Caki2 (cell line): Measurements from ENCODE around the gene C10orf88. TPM values are rescaled to one million over a fixed set of nuclear protein-coding genes. Genes with fewer than 3 reads are reported as not detected.

Experiments used
- DNase-seq: peaks from one replicate; pipeline ENCODE4 v3.0.0-alpha.2; 2015; ENCODE audit warnings: low read depth
- in situ Hi-C: cut with HindIII; loops from 2 replicates; pipeline ENCODE4 v1.10.0; 2016; ENCODE audit warnings: low sequenced_read_pairs, low pct_unique_long_range_greater_than_20kb, mixed read lengths
- total RNA-seq: library from RNA; depleted of rRNA; stranded (reverse); fragments of >200 nt; shearing (Covaris generic); gene quantifications from 2 replicates; pipeline ENCODE4 v1.2.3, GENCODE V29; 2014; ENCODE audit warnings: low replicate concordance; rRNA removed

The C10orf88 gene
- 1.3 and 2.4 TPM in 2 replicates for total RNA-seq

- DNase-seq = peak; percentile 97
- in situ Hi-C loops = no loop called here
Observed at GRCh38 chr10:122953902-122954730, at the start of gene C10orf88. Gene C10orf88, minus strand, starts transcription at chr10:122954227. Its CDS starts 49 bp downstream, at chr10:122954178.

GRCh38 chr10:123001370-123001769 is 47.3 kb upstream of the C10orf88 start:
- DNase-seq = no peak
- in situ Hi-C loops = no loop called here

- DNase-seq = no peak
- in situ Hi-C loops = no loop called here
Observed at GRCh38 chr10:123000155-123000554, 46.1 kb upstream of the C10orf88 start.

GRCh38 chr10:122999347-122999746 is 45.3 kb upstream of the C10orf88 start:
- in situ Hi-C loops = no loop called here
- DNase-seq = no peak

- no peak for DNase-seq
- in situ Hi-C loops = no loop called here
Observed at GRCh38 chr10:122998934-122999333, 44.9 kb upstream of the C10orf88 start.

GRCh38 chr10:122998360-122998917 is 44.4 kb upstream of the C10orf88 start:
- no peak for DNase-seq
- in situ Hi-C loops = no loop called here

- in situ Hi-C loops = no loop called here
Observed at GRCh38 chr10:122997864-122998263, 43.8 kb upstream of the C10orf88 start.

GRCh38 chr10:122995936-122996335 is 41.9 kb upstream of the C10orf88 start:
- no peak for DNase-seq
- in situ Hi-C loops = no loop called here

More at GRCh38 chr10:122997864-122998263, 43.8 kb upstream of the C10orf88 start:
- DNase-seq = no peak

GRCh38 chr10:122993797-122994336 is 39.8 kb upstream of the C10orf88 start:
- in situ Hi-C loops = no loop called here
- no peak for DNase-seq

- DNase-seq = no peak
- in situ Hi-C loops = no loop called here
Observed at GRCh38 chr10:122992031-122992585, 38.1 kb upstream of the C10orf88 start.

- in situ Hi-C loops = no loop called here
- no peak for DNase-seq
Observed at GRCh38 chr10:122990278-122990677, 36.3 kb upstream of the C10orf88 start.

GRCh38 chr10:122988501-122988900 is 34.5 kb upstream of the C10orf88 start:
- no peak for DNase-seq
- in situ Hi-C loops = no loop called here

- in situ Hi-C loops = no loop called here
- DNase-seq = no peak
Observed at GRCh38 chr10:122986335-122986734, 32.3 kb upstream of the C10orf88 start.

GRCh38 chr10:122984708-122985107 is 30.7 kb upstream of the C10orf88 start:
- no peak for DNase-seq
- in situ Hi-C loops = no loop called here

- no peak for DNase-seq
- in situ Hi-C loops = no loop called here
Observed at GRCh38 chr10:122983898-122984297, 29.9 kb upstream of the C10orf88 start.

- DNase-seq = peak; percentile 31
- in situ Hi-C loops = no loop called here
Observed at GRCh38 chr10:122981066-122981464, 27.0 kb upstream of the C10orf88 start.

- DNase-seq = peak; percentile 91
- in situ Hi-C loops = no loop called here
Observed at GRCh38 chr10:122980209-122981065, 26.4 kb upstream of the C10orf88 start, which contains the start of gene PSTK. Gene PSTK, plus strand, starts transcription at chr10:122980401. Its CDS starts 79 bp downstream, at chr10:122980480.

- in situ Hi-C loops = no loop called here
- DNase-seq = no peak
Observed at GRCh38 chr10:122974543-122975064, 20.6 kb upstream of the C10orf88 start.
